Stimulated activated CD8-positive, alpha-beta memory T cell treated with anti-CD3 and anti-CD28 coated beads, Interleukin-15, amount 100 ng/mL, for 4 hours (primary cell): Measurements from ENCODE around the gene COL7A1.
"Not testable (repeated sequence)": the region's sequence is repeated elsewhere in the genome, so short reads cannot be mapped to it uniquely, and the experiment has no call there.

Source experiments
- DNase-seq, 2 donors: peaks; one replicate each; pipeline ENCODE4 v3.0.0-alpha.2; 2020; ENCODE audit warnings: low read depth in 2 of 2

Gene COL7A1

DNA sequence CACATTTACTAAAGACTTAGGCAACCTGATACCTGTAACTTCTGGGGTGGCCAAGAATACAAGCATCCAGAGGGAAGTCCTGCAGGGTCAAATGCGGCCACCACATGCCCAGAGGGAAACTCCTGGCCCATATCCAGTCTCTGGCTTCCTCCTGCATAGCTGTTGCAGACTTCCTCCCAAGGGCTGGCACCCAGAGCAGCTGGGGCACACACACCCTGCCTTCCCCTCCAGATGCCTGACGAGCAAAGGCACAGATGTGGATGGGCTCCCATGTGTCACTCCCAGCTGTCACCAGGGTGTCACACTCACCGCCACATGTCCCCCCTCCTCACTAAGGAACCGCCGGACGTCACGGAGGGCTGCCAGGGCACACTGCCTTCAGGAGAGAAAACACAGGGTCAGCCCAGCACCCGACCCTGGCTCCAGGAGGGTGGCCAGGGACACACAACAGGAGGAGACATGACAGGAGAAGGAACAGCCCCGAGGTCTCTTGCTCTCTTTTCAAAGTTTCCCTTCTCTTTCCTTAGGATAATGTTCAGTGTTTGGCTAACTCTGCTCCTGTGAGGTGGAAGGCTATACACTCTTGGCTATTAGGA is 51.8 kb downstream of the COL7A1 start:
- DNase-seq = no peak

DNA sequence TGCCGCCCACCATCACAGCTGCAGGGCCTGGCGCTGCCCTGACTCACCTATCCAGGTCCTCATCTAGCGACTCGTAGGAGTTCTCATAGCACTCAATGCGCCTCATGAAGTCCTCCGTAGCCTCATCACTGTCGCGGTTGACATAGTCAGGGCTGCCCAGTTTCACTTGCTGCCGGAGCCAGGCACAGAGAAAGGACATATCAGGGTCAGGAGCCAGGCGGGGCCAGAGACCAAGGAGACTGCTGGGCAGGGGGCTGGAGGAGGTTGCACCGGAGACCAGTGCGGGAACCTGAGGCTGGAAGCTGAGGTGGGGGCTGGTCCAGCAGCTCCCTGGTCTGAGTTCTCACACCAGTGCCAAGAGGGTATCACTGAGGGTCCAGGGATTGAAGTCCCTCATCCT is 56.7 kb downstream of the COL7A1 start:
- no peak for DNase-seq

DNA sequence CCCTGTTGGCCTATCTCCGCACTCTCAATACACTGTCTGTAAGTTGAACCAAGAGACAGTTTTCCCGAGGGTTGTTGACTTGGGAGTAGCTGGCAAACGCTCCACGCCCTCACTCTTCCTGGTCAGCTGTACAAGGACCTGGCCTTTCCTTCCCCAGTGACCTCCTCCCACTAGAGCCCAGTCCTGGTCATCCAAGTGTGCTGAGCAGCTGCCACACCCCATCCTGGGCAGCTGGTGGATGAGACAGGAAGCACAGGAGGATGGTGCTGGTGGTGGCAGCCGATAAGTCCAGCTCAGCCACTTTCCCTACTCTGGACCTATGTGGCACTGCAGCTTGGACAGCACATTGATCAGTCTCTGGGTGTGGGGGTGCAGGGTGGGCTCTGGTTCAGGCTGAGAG is 58.3 kb downstream of the COL7A1 start:
- no peak for DNase-seq

DNA sequence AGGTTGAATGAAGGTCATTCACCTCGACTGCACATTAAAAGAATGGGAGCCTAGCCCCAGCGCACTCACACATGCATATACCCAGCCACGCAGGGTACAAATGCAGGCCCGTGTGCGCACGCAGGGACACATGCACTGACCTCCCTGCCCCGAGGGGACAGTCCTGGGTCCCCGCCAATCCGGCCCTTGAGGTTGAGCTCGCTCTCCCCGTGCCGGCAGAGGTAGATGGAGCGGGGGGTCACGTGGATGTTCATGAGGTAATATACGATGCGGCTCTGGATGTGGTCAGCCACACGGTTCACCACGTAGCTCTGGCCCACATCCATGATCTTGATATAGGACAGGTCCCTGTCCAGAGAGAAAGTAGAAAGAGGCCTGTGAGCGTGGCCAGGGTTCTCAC is 59.0 kb downstream of the COL7A1 start:
- DNase-seq = no peak

DNA sequence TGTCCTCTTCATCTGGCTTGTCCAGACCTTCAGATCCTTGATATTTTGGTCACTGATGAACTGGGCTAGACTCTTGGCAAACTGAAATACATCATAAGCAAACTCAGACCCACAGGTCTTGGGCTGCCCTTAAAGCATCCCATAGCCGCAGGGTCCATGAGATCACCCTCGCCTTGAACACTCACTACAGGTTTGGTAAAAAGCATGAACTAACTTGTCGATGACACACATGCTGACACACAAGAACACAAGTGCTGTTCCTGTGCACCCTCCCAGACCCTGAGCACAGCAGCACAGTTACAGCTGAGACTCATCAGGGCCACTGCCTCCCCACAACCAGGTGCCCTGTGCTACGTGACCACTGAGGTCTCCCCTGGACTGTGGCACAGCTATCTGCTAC is 59.6 kb downstream of the COL7A1 start:
- no peak for DNase-seq

DNA sequence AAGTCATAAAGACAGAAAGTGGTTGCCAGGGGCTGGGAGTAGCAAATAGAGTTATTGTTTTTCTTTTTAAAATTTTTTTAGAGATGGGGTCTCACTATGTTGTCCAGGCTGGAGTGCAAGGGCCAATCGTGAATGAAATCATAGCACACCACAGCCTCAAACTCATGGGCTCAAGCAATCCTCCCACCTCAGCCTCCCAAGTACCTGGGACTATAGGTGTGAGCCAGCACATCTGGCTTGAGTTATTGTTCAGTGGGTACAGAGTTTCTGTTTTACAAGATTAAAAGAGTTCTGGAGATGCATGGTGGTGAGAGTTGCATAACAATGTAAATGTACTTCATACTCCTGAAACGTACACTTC is 62.2 kb downstream of the COL7A1 start:
- DNase-seq = no peak

DNA sequence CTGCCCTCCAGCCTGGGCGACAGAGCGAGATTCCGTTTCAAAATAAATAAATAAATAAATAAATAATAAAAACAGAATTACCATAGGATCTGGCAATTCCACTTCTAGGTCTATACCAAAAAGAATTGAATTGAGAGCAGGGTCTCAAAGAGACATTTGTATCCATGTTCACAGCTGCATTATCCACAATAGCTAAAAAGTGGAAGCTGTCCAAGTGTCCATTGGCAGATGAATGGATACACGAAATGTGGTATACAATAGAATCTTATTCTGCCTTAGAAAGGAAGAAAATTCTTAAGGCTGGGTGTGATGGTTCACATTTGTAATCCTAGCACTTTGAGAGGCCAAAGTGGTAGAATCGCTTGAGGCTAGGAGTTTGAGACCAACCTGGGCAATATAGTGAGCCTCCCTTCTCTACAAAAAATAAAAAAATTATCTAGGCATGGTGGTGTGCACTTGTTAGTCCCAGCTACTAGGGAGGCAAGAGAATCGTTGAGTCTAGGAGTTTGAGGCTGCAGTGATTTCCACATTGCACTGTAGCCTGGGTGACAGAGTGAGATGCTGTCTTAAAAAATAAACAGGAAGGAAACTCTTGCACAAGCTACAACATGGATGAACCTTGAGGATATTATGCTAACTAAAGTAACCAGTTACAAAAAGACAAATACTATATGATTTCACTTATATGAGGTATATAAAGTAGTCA is 62.7 kb downstream of the COL7A1 start:
- DNase-seq = no peak

DNA sequence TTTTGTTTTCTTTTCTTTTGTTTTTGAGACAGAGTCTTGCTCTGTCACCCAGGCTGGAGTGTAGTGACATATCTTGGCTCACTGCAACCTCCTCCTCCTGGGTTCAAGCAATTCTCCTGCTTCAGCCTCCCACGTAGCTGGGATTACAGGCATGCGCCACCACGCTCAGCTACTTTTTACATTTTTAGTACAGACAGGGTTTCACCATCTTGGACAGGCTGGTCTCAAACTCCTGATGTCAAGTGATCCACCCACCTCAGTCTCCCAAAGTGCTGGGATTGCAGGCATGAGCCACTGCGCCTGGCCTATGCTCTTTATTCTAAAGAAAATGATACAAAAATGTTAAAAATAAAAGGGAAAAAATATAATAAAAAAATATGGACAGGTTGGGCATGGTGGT is 64.4 kb downstream of the COL7A1 start:
- not testable (repeated sequence) for DNase-seq

DNA sequence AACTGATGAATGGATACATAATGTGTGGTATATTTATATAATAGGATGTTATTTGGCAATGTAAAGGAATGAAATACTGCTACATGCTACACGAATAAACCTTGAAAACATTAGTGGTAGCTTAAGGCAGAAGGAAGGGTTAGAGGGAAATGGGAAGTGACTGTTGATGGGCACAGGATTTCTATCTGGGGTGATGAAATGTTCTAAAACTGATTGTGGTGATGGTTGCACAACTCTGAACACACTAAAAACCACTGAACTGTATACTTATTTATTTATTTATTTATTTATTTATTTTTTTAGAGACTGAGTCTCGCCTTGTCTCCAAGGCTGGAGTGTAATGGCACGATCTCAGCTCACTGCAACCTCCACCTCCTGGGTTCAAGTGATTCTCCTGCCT is 66.4 kb downstream of the COL7A1 start:
- DNase-seq = no peak

DNA sequence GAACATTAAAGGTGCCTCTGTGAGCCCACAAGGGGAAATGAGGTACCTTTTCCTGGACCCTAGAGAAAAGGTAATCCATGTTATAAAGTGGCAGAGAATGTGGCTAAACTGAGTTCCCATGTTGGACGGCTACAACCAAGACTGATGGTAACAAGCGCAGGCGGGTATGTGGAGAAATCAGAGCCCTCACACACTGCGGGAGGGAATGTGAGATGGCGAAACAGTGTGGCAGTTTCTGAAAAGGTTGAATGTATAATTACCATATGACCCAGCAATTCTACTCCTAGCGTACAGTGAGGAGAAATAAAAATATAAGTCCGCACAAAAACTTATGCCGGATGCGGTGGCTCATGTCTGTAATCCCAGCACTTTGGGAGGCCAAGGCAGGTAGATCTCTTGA is 67.1 kb downstream of the COL7A1 start:
- DNase-seq = no peak

DNA sequence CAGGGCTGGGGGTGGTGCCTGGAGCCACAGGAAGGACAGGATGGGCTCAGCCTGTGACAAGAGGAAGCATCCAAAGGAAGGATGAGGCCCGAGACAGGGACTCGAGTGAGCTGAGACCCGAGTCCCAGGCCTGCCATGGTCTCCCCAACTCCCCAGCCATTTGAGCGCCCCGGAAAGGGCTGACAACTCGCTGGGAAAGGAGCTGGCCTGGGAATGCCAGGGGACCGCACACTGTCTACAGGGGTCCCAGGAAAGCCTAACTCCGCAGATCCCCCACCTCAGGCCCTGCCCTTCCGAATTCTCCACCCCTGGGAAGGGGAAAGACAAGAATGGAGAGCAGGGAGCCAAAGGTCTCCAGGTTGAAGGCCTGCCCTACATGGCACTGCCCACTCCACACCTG is 70.2 kb downstream of the COL7A1 start:
- DNase-seq = no peak

DNA sequence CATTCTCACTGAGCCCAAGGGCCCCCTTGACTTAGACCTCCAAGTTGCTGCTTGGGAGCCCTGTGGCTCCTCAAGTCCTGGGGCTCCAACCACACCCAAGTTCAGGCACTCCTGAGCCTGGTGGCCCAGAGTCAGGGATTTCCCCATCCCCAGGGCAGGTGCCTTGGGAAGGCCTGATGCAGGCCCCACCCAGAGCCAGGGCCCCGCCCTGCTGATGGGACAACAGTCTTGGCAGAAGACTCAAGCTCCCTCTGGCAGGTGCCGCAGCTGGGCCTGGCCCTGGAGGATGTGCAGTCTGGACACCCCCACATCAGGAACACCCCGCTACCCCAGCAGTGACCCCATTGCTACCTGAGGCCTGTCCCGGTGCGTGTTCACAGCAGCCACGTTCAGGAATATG is 73.5 kb downstream of the COL7A1 start:
- no peak for DNase-seq

DNA sequence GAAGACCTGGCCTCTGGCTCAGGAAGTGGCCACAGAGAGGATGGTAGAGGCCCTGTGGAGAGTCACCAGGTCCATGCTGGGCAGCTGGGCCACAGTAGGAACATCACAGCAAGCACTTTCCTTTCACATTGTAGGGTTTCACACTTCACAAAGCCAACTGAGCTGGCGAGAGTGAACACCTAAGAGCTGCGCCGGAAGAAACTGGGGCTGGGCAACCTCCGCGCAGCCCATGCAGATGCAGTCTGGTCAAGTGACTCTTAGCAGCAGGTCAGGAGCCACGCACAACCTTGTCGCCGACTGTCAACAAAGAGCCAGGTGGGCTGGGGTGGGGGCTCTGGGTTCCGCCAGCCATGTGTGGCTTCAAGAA is 75.9 kb downstream of the COL7A1 start:
- no peak for DNase-seq

DNA sequence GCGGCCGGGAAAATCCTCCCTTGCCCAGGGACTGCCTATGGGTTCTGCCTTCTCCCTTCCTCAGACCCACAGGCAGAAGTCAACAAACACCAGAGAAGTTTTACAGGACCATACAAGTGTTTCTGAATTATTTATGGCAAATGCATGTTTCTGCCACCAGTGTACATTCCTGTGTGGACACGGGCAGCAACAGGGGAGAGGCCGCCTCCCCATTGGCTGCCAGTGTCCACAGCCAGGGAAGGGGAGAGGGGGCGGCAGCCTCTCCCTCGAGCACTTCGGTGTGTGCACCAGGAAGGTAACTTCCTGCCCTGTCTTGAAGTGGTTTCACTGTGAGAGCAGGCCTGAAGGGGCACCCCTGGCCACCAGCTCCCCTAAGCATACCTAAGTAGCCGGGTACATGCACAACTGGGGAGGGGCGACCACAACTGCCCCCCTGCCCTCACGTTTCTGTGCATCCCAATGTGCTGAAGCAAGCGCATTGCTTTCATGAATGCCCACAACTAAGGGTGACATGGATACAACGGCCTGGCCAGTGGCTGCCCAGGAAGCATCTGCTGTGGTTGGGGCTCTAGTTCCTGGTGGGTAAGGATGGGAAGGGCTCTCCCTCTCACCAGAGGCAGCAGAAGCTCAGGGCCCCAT is 76.4 kb downstream of the COL7A1 start:
- DNase-seq = no peak

DNA sequence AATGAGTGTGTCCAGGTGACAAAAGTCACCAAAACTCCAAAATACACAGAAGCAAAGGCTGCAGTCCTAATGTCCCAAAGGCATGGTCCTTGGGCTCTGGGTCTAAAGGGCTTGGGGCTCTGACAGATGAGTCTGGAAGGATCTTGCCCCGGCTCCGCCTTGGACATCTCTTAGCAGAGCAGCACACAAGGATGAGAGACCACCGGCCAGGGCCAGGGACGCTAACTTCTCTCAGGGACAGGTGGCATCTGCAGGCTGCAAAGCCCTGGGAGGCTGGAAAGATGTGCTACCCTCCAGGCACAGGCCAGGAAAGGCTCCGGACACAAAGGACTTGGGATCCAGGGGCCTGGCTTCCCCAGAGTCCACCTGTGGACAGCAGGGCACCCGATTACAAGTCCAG is 77.1 kb downstream of the COL7A1 start:
- DNase-seq = no peak

DNA sequence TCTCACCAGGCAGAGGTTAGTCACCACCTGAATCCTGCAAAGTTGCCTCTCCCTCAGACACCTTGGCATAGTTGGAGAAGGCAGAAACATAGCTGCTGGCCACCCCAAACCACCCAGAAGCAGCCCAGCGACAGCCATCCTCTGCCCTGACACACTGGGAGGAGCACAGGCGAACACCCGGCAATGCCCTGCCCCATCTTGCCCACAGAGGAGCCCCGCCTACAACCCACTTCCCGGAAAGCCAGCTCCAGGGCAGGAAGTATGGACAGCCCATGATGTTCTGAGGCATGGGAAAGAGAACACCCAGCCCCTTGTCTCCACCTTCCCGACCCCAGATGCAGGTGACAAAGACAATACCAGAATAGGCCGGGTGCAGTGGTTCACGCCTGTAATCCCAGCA is 78.6 kb downstream of the COL7A1 start:
- no peak for DNase-seq

DNA sequence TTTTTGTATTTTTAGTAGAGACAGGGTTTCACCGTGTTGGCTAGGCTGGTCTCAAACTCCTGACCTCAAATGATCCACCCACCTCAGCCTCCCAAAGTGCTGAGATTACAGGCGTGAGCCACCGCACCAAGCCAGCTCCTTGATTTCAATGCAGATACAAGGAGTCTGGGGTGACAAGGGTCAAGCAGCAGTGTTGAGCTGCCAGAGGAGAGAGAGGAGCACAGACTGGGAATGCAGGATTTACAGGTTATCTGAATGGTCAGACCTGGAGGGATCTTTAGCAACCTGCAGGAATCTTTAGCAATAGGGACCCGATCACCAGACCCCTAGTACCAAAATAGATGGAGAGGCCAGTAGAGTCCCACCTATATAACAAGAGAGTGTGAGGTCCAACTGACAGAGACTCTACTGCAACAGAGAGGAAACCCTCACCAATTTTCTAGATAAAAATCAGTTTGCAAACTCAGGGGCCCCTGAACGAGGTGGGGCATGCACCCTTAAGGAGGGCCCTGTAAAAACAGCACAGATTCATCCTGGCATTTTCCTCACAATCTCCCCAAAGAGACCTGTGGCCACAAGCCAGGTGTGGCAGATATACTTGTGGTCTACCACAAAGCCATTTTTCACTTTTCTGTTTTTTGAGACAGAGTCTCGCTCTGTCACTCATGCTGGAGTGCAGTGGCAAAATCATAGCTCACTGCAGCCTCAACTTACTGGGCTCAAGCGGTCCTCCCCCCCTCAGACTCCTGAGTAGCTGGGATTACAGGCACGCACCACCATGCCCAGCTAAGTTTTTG is 80.5 kb downstream of the COL7A1 start:
- no peak for DNase-seq
